ENCODE results near the gene CALB2.

CALB2 gene

GRCh38 chr16:71399801-71400563 lies 41.5 kb downstream of the CALB2 start:
- no peak for DNase-seq

DNA sequence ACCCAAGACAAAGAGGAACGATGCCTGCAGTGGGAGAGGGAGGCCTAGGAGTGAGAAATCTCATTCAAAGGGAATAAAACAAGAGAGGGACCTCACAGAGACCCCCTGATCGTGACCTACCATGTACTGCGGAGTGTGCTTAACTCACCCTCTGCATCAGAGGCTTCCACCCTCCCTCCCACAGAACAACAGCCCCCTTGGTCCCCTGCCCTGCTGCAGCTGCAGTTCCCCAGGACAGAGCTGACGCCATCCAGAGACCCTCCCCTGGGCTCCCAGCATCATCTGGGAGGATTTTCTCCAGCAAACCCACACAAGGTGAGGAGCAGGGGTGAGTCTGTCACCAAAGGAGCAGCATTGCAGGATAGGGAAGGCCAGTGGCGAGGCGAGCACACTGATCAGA lies 43.5 kb downstream of the CALB2 start:
- no peak for DNase-seq

- DNase-seq: no peak
Observed at GRCh38 chr16:71402674-71403073, 44.2 kb downstream of the CALB2 start.

DNA sequence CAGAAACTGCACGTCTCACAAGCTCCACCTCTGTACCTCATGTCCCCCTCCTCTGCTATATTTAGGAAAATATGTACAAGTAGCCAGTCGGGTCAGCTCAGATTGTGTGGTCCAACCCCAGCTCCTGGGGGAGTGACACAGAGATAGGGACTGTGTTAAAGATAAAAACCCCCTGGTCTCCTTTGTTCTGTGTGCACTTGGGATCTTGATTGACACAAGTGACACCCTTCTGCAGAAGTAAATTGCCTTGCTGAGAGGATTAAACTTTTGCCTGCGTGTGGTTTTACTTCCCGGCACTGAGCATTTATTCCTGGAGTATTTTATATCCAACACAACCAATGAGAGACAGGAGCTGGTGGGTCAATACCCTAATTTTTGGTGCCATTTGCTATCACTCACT lies 45.8 kb downstream of the CALB2 start:
- no peak for DNase-seq

DNA sequence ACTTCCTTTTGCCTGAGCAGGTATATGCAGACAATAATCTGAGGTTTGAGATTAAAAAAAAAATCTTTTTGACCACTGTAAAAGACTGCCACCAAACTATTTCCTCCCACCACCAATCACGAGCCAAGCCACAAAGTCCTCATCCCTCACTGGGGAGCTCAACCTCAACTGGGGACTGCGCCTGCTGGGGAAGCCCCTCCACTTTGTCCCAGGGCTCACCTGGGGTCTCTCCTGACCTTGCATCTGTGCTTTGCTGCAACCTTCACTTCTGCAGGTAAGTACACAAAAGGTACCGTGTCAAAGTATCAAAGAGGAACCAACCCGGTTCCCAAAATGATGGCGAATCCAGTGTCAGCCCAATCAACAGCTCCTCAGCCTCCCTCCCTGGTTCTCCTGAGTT lies 47.8 kb downstream of the CALB2 start:
- no peak for DNase-seq

GRCh38 chr16:71406724-71407123 lies 48.2 kb downstream of the CALB2 start:
- no peak for DNase-seq

DNA sequence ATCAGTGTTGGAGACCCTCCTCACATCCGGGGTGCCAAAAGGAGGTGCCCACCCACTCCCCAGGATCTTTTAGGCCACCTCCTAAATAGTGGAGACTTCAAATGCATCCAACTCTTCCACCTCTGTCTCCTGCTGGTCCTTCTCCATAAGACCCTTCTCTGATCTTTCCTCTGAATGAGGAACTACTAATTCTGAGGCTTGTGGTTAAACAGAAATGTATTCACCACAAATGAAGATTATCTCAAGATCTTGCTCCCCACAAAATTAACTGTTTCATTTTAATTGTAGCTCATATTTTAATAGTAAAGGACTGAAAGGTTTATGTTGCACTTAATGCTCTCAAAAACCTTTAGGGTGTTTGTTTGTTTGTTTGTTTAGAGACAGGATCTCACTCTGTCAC lies 49.2 kb downstream of the CALB2 start:
- no peak for DNase-seq

DNA sequence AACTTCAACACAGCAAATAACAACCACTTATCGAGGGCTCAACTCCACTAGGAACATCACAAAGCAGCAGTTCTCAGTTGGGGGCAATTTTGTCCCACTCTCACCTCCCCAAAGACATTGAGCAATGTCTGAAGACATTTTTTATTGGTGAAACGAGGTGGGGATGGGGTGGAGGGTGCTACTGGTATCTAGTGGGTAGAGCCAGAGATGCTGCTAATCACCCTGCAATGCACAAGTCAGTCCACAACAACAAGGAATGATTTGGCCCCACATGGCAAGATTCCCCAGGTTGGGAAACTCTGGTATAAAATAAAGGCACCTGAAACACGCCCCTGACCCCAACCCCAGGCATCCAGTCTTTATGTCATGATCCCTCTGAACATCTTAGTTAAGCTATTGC lies 50.0 kb downstream of the CALB2 start:
- no peak for DNase-seq

GRCh38 chr16:71409011-71409775 lies 50.7 kb downstream of the CALB2 start:
- no peak for DNase-seq

- DNase-seq: no peak
Observed at GRCh38 chr16:71410146-71410545, 51.6 kb downstream of the CALB2 start.

DNA sequence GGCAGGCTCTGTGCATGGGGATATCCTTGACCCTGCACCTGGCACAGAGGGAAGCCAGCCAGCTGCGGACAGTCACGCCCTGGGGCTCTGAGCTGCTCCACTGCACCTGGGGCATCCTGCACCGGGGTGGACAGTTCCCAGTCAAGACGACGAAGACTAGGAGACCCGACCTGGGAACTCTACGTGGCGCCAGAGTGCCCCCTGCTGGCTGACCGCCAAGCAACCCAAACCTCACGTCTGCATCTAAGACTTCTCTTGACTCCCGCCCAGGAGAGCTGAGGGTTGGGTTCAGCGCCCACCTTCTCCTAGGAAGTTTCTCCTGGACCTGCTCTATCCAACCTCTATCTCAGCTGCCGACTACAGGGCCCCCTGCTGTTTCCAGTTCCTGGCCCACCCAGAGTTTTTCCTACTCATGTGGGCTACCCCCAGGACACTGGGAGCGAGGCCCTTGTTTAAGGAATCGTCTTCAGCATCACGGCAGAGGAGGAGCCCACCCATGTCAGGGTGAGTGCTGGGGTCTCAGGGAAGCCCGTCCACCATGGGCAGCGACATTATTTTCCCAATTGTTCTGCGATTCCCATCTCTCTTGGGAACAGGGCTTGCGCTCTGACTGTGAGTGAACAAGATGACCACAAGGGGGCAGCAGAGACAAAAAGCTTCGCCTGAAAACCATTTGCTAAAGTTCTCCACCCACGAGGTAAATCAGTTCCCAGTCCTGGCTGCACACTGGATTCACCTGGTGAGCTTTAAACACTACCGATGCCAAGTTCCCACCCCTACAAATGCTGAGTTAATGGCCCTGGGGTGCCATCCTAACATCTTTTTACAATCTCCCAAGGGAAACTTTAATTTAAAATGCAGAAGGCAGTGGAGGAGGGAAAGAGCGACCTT lies 54.0 kb downstream of the CALB2 start:
- peak; percentile 79 for DNase-seq

DNA sequence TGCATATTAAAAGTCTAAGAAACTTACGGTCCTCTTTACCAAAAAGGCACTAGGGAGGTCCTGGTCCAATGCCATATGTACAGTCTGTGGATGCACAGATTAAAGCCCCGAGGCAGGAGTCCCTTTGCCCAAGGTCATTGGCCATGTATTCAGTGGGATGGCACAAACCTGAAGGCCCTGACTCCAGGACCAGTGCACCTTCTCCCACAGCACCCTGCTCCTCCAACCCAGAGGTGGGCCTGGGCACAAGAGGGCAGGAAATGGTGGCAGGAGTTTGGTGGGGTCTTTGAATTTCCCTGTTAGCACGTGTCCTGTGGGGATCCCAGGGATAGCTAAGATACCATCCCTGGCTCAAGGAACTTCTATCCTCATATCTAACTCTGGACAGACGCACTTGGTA lies 54.8 kb downstream of the CALB2 start:
- no peak for DNase-seq

DNA sequence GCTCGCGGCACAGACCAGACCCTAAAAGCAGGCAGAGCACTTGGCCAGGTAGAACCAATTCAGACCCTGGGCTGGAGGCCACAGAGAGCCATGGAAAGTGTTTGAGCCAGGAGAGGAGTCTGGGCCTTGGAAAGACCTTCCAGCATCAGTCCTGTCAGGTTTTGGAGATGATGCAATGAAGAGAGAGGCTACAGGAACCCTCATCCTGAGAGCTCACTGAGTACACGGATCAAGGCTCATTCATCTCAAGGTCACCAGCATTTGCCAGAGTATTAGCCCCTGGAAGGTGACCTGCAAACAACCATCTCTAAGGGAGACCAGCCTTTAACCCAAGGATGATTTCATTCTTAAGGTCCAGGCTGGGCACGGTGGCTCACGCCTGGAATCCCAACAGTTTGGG lies 55.5 kb downstream of the CALB2 start:
- DNase-seq: no peak

- peak; percentile 61 for DNase-seq
Observed at GRCh38 chr16:71421911-71422310, 63.4 kb downstream of the CALB2 start.

DNA sequence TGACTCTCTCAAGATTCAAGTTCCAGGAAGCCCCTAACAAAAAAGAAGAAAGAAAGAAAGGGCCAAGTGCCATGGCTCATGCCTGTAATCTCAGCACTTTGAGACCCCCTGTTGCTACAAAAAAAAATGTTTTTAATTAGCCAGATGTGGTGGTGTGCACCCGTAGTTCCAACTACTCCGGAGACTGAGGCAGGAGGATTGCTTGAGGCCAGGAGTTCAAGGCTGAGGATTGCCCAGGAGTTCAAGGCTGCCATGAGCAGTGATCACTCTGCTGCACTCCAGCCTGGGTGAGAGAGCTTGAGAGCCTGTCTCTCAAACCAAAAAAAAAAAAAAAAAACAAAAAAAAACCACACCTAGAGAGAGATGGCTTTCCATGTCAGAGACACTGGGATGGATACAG lies 64.5 kb downstream of the CALB2 start:
- DNase-seq: no peak

GRCh38 chr16:71423865-71424264 lies 65.3 kb downstream of the CALB2 start:
- DNase-seq: no peak

DNA sequence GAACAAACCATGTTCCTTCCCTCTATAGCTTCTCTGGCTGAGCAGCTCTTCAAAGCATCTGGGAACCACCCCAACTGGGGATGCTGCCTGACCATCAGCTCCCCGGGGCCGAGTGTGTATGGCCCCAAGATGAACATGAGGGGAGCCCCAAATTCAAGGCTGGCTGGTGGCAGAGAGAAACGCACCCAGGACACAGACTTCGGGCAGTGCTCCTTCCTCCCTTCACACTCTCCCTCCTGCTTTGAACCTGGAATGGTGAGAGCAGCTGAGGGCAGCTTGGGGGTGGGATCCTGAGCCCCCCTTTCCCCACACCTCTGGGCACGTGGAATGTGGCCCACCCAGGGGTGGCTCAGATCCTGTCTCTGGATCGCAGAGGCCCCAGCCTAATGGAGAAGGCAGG lies 66.1 kb downstream of the CALB2 start:
- no peak for DNase-seq

DNA sequence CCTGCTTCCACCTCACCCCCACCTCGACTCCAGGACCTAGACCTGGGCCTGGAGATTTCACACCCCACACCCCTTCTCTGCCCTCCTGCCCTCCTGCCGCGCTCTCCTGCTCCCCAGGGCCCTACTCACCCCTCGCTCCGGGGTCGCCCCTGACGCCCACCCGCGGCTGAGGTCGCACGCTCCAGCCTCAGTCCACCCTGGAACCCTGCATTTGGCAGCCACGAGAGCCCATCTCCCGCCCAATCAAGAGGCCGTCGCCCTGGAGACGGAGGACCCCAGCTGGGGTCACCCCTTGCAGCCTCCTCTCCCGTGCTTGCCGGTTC lies 67.2 kb downstream of the CALB2 start:
- no peak for DNase-seq

GRCh38 chr16:71426069-71426879 lies 67.8 kb downstream of the CALB2 start:
- DNase-seq: peak; percentile 65

GRCh38 chr16:71426880-71427615 lies 68.5 kb downstream of the CALB2 start:
- DNase-seq: no peak

DNA sequence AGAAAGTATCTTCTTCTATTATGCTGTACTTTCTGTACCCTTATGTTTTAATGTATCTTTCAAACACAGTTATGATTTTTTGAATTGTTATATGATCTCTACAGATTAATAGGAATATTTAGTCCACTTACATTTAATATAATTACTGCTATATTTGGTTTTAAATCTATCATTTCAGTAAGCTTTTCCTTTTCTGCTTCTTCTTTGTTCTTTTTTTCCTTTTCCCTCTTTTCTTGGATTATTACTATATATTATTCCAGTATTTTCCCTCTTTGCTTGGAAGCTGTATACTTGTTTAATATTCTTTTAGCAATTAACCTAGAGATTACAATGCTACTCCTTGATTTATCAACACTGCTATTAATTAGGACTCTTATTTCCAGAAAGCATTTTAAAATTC lies 69.9 kb downstream of the CALB2 start:
- no peak for DNase-seq

DNA sequence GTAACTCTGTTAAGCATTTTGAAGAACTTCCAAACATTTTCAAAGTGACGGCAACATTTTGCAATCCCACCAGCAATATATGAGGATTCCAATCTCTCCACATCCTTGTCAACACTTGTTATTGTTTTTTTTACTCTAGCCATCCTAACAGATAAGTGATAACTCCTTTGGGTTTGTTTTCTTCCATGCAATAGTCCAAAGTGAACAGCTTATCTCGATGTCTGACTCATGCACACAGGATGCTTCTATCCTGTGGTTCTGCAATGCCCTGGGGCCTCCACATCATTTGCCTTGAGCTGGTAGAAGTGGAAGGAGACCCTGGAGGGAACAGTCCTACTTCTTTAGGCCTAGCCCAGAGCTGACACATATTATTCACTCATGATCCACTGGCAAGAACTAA lies 70.4 kb downstream of the CALB2 start:
- DNase-seq: no peak

All from stimulated activated CD8-positive, alpha-beta memory T cell treated with anti-CD3 and anti-CD28 coated beads, Interleukin-4, amount 100 ng/mL, for 48 hours (primary cell).